DND-41 (cell line): ENCODE results near the gene MGA.

Source experiments
- ATAC-seq: fragments of 200-7000 bp; cut with Tn5 transposase; 3 replicates; pipeline ENCODE4 v1.9.1; 2021; ENCODE audit warnings: low read depth; ENCODE audit not compliant: insufficient read depth
- DNase-seq: peaks from one replicate; pipeline ENCODE4 v3.0.0-alpha.2; 2020
- H2AFZ ChIP-seq: 2 replicates; pipeline ENCODE4 v1.6.0; 2012; ENCODE audit warnings: low read depth, low read length
- H3K27ac ChIP-seq: 2 replicates; pipeline ENCODE4 v1.5.1; 2012; ENCODE audit warnings: low read length, inconsistent platforms
- H3K27me3 ChIP-seq: fragments of 200-600 bp; sonication (generic); 2 replicates; pipeline ENCODE4 v1.6.0; 2012; ENCODE audit warnings: low read length, mild to moderate bottlenecking, inconsistent platforms; ENCODE audit not compliant: insufficient read depth, poor library complexity
- H3K36me3 ChIP-seq: 2 replicates; pipeline ENCODE4 v1.5.1; 2012; ENCODE audit warnings: low read length, inconsistent platforms; ENCODE audit not compliant: insufficient read depth
- H3K4me1 ChIP-seq: 2 replicates; pipeline ENCODE4 v1.5.1; 2012; ENCODE audit warnings: mild to moderate bottlenecking, low read length; ENCODE audit not compliant: insufficient read depth
- H3K4me2 ChIP-seq: 2 replicates; pipeline ENCODE4 v1.6.0; 2012; ENCODE audit warnings: mild to moderate bottlenecking, moderate library complexity, low read length, inconsistent platforms; ENCODE audit not compliant: insufficient read depth
- H3K4me3 ChIP-seq, 2 experiments: fragments of 200-600 bp in 1 of 2; shearing (Covaris generic) in 1 of 2; 2 replicates each; pipeline ENCODE4 v1.5.1; 2012 to 2016; ENCODE audit warnings: inconsistent platforms in 2 of 2, low read length in 2 of 2, mild to moderate bottlenecking in 2 of 2, low read depth in 1 of 2, moderate library complexity in 1 of 2
- H3K79me2 ChIP-seq: 2 replicates; pipeline ENCODE4 v1.6.0; 2012; ENCODE audit warnings: low read length, inconsistent platforms; ENCODE audit not compliant: insufficient read depth
- H3K9ac ChIP-seq: 2 replicates; pipeline ENCODE4 v1.6.0; 2012; ENCODE audit warnings: low read depth, mild to moderate bottlenecking, inconsistent platforms, low read length, moderate library complexity
- H3K9me3 ChIP-seq: 2 replicates; pipeline ENCODE4 v1.5.1; 2012; ENCODE audit warnings: low read length, moderate library complexity, mild to moderate bottlenecking, inconsistent platforms; ENCODE audit not compliant: insufficient read depth, severe bottlenecking
- H4K20me1 ChIP-seq: 2 replicates; pipeline ENCODE4 v1.6.0; 2012; ENCODE audit warnings: low read length; ENCODE audit not compliant: insufficient read depth
- CTCF ChIP-seq: IDR thresholded peaks from 2 replicates; pipeline ENCODE4 v1.5.1; 2012; ENCODE audit warnings: borderline replicate concordance, low read length, moderate library complexity, mild to moderate bottlenecking; ENCODE audit not compliant: poor library complexity, severe bottlenecking; ENCODE audit errors: extremely low read depth
- EZH2 ChIP-seq: IDR thresholded peaks from 3 replicates; pipeline ENCODE4 v1.6.1; 2012; ENCODE audit warnings: borderline replicate concordance, low read depth, mild to moderate bottlenecking, moderate library complexity, low read length, inconsistent platforms; ENCODE audit not compliant: severe bottlenecking

Gene MGA

GRCh38 chr15:41816788-41817187, 156.6 kb downstream of the MGA start:
- Histone ChIP-seq H3K27ac (no peak overlapping the region), H3K36me3 (peaks cover 82% of the 10 kb centered on the region)

GRCh38 chr15:41817327-41817726, 157.1 kb downstream of the MGA start:
- H3K79me2 ChIP-seq: no peaks in the 10 kb centered on the region
- H3K36me3 ChIP-seq: peaks cover 80% of the 10 kb centered on the region
- H3K9me3 ChIP-seq: no peaks in the 10 kb centered on the region
- H3K27ac ChIP-seq: no peak overlapping the region
- H4K20me1 ChIP-seq: no peaks in the 10 kb centered on the region
- H3K27me3 ChIP-seq: no peaks in the 10 kb centered on the region
- no peak overlapping the region for H2AFZ ChIP-seq
- TF ChIP-seq CTCF (no peak), EZH2 (no peak)
- DNase-seq (no peak), ATAC-seq (no peak)
- H3K4me3 ChIP-seq: no peak overlapping the region
- no peak overlapping the region for H3K4me2 ChIP-seq
- H3K4me1 ChIP-seq: no peaks in the 10 kb centered on the region
- H3K9ac ChIP-seq: no peak overlapping the region

More at GRCh38 chr15:41816788-41817187, 156.6 kb downstream of the MGA start:
- TF ChIP-seq EZH2 (no peak), CTCF (no peak)
- ATAC-seq (no peak), DNase-seq (no peak)
- Histone ChIP-seq H2AFZ (no peak overlapping the region), H3K4me3 (no peak overlapping the region), H3K27me3 (no peaks in the 10 kb centered on the region), H3K9ac (no peak overlapping the region), H3K79me2 (no peaks in the 10 kb centered on the region), H3K4me1 (no peaks in the 10 kb centered on the region), H3K9me3 (no peaks in the 10 kb centered on the region), H4K20me1 (no peaks in the 10 kb centered on the region), H3K4me2 (no peak overlapping the region)

- H3K27ac ChIP-seq: no peak overlapping the region
- no peaks in the 10 kb centered on the region for H3K27me3 ChIP-seq
- H2AFZ ChIP-seq: no peak overlapping the region
- TF ChIP-seq EZH2: no peak
- no peak for TF ChIP-seq CTCF
- H3K4me2 ChIP-seq: no peak overlapping the region
- DNase-seq (no peak), ATAC-seq (no peak)
- H4K20me1 ChIP-seq: no peaks in the 10 kb centered on the region
- no peaks in the 10 kb centered on the region for H3K4me1 ChIP-seq
- H3K79me2 ChIP-seq: no peaks in the 10 kb centered on the region
- no peaks in the 10 kb centered on the region for H3K9me3 ChIP-seq
- no peak overlapping the region for H3K4me3 ChIP-seq
- H3K9ac ChIP-seq: no peak overlapping the region
- peaks cover 79% of the 10 kb centered on the region for H3K36me3 ChIP-seq
Observed at GRCh38 chr15:41817781-41818180, 157.6 kb downstream of the MGA start.
